HepG2 (cell line): ENCODE data around the gene TUBB. TPM values are rescaled to one million over a fixed set of nuclear protein-coding genes. Genes with fewer than 3 reads are reported as not detected.
A peak's percentile ranks its signal among the peaks of the same experiment; 100 is the strongest.

Experiments
- DR1 ChIP-seq: sonication (generic); formaldehyde crosslinking; IDR thresholded peaks from 2 replicates; pipeline ENCODE4 v1.8.0; 2021; ENCODE audit warnings: mild to moderate bottlenecking, missing genetic modification reagents, inconsistent platforms
- GFI1 ChIP-seq: sonication (generic); formaldehyde crosslinking; IDR thresholded peaks from 2 replicates; pipeline ENCODE4 v1.5.0; 2020; ENCODE audit warnings: missing genetic modification reagents, mild to moderate bottlenecking, borderline replicate concordance
- HNRNPUL1 ChIP-seq: fragments of 200-400 bp; formaldehyde crosslinking; IDR thresholded peaks from 2 replicates; pipeline ENCODE4 v1.6.1; 2017; ENCODE audit warnings: low read depth, mild to moderate bottlenecking, low read length, moderate library complexity
- MYC ChIP-seq: sonication (generic); formaldehyde crosslinking; IDR thresholded peaks from 2 replicates; pipeline ENCODE4 v1.9.0; 2021; ENCODE audit warnings: missing genetic modification reagents, borderline replicate concordance
- POGZ ChIP-seq: sonication (generic); formaldehyde crosslinking; IDR thresholded peaks from 2 replicates; pipeline ENCODE4 v1.4.0; 2020; ENCODE audit warnings: mild to moderate bottlenecking, missing genetic modification reagents
- POLR2G ChIP-seq: fragments of 200-400 bp; formaldehyde crosslinking; IDR thresholded peaks from 2 replicates; pipeline ENCODE4 v1.6.1; 2018; ENCODE audit warnings: mild to moderate bottlenecking, low read depth, low read length, moderate library complexity
- RFXANK ChIP-seq: IDR thresholded peaks from 2 replicates; pipeline ENCODE4 v1.6.1; 2016
- RORA ChIP-seq: sonication (generic); formaldehyde crosslinking; IDR thresholded peaks from 2 replicates; pipeline ENCODE4 v1.5.0; 2020; ENCODE audit warnings: mild to moderate bottlenecking, missing genetic modification reagents, moderate library complexity
- RXRA ChIP-seq: sonication (generic); formaldehyde crosslinking; IDR thresholded peaks from 2 replicates; pipeline ENCODE4 v1.5.1; 2020; ENCODE audit warnings: missing genetic modification reagents
- THYN1 ChIP-seq: sonication (generic); formaldehyde crosslinking; IDR thresholded peaks from 2 replicates; pipeline ENCODE4 v1.8.1; 2023; ENCODE audit warnings: low read depth, mild to moderate bottlenecking, moderate library complexity, missing genetic modification reagents, borderline replicate concordance
- YEATS2 ChIP-seq: sonication (generic); formaldehyde crosslinking; IDR thresholded peaks from 2 replicates; pipeline ENCODE4 v1.4.0; 2020; ENCODE audit warnings: missing genetic modification reagents, borderline replicate concordance
- ZNF225 ChIP-seq: sonication (generic); formaldehyde crosslinking; IDR thresholded peaks from 2 replicates; pipeline ENCODE4 v1.4.0; 2020; ENCODE audit warnings: mild to moderate bottlenecking, missing genetic modification reagents
- ZNF24 ChIP-seq: fragments of 450-650 bp; IDR thresholded peaks from 2 replicates; pipeline ENCODE4 v1.6.1; 2017; ENCODE audit warnings: antibody characterized with exemption, mild to moderate bottlenecking
- ZNF350 ChIP-seq: sonication (generic); formaldehyde crosslinking; IDR thresholded peaks from 2 replicates; pipeline ENCODE4 v1.4.0; 2020; ENCODE audit warnings: mild to moderate bottlenecking, low read depth, missing genetic modification reagents, borderline replicate concordance
- ZNF672 ChIP-seq: sonication (generic); formaldehyde crosslinking; IDR thresholded peaks from 2 replicates; pipeline ENCODE4 v1.8.1; 2022; ENCODE audit warnings: missing genetic modification reagents
- ZNF678 ChIP-seq: sonication (generic); formaldehyde crosslinking; IDR thresholded peaks from 2 replicates; pipeline ENCODE4 v1.4.0; 2020; ENCODE audit warnings: mild to moderate bottlenecking, missing genetic modification reagents
- ZNF709 ChIP-seq: sonication (generic); formaldehyde crosslinking; IDR thresholded peaks from 2 replicates; pipeline ENCODE4 v1.5.0; 2020; ENCODE audit warnings: mild to moderate bottlenecking, missing genetic modification reagents
- ZNF781 ChIP-seq: sonication (generic); formaldehyde crosslinking; IDR thresholded peaks from 2 replicates; pipeline ENCODE4 v1.5.1; 2020; ENCODE audit warnings: borderline replicate concordance, mild to moderate bottlenecking, missing genetic modification reagents; ENCODE audit errors: not compliant biosample characterization
- polyA plus RNA-seq, 8 experiments: library from polyadenylated mRNA; depleted of rRNA in 3 of 8; stranded (reverse) in 7 of 8; unstranded in 1 of 8; fragments of >200 nt; fragmentation: Illumina TruSeq in 4 of 8; extraction: Trizol in 4 of 8; gene quantifications; 2 replicates each; pipeline versions ENCODE4 v1.2.1 to v1.2.3, GENCODE V29; 2011 to 2016; ENCODE audit warnings: low read depth in 4 of 8, missing spikeins in 1 of 8, mixed read lengths in 1 of 8; ENCODE audit not compliant: insufficient read depth in 1 of 8
- total RNA-seq, 5 experiments: library from RNA; depleted of rRNA; stranded (reverse); fragments of >200 nt; fragmentation: Illumina TruSeq; extraction: Trizol; gene quantifications; 2 replicates each; pipeline ENCODE4 v1.2.3, GENCODE V29; 2016; ENCODE audit warnings: low read depth in 1 of 5
- TF ChIP-seq, protein P1 (sequence below): sonication (generic); formaldehyde crosslinking; IDR thresholded peaks from 2 replicates; pipeline ENCODE4 v1.4.0; 2020; ENCODE audit warnings: mild to moderate bottlenecking, missing genetic modification reagents
- TF ChIP-seq, protein P2 (sequence below): sonication (generic); formaldehyde crosslinking; IDR thresholded peaks from 2 replicates; pipeline ENCODE4 v1.5.0; 2020; ENCODE audit warnings: mild to moderate bottlenecking, low read depth, missing genetic modification reagents, borderline replicate concordance
- TF ChIP-seq, protein P3 (sequence below): sonication (generic); formaldehyde crosslinking; IDR thresholded peaks from 2 replicates; pipeline ENCODE4 v1.5.1; 2020; ENCODE audit warnings: mild to moderate bottlenecking, missing genetic modification reagents, moderate library complexity
- TF ChIP-seq, protein P4 (sequence below): sonication (generic); formaldehyde crosslinking; IDR thresholded peaks from 2 replicates; pipeline ENCODE4 v1.8.0; 2023; ENCODE audit warnings: mild to moderate bottlenecking, missing genetic modification reagents

TUBB gene
- total and polyA plus RNA-seq, 2 of the 13 experiments (the other 11 are each of a cell fraction or from before 2014, with no cell fraction given), result 911 to 1,163 TPM

DNA sequence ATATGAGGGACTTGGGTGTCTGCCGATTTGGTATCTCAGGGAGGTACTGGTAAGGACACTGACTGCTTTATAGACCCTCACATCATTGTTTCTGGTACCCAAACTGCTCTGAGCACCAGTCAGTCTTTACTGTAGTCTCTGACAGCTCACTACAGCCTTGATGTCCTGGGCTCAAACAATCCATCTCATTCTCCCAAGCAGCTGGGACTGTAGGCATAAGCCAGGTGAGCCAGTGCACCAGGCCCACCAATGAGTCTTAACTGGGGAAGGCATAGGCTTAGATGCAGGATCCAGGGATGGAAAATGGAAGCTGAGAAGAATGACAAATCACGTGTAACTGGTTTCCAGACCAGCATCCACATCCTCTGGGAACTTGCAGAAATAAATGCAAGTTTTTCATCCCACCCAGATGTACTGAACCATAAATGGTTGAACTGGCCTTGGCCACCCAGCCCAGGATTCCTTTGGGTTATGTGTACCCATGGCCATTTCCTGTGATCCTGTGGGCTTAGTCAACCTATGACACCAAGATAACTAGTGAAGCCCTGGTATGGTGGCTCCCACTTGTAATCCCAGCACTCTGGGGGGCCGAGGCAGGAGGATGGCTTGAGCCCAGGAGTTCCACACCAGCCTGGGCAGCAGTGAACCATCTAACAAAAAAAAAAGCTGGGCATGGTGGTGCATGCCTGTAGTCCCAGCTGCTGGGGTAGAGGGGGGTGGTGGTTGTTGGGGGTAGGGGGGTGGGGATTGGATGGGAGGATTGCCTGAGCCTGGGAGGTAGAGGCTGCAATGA, 5.8 kb downstream of the TUBB start (continued):
- TF ChIP-seq THYN1 (no peak), HNRNPUL1 (no peak), ZNF350 (CRISPR knock-in tag) (0 out of 2 replicates have a peak, but pooled peaks have one; percentile 26), ZNF709 (no peak), ZNF678 (no peak), POGZ (CRISPR knock-in tag) (no peak), ZNF672 (CRISPR knock-in tag) (peak; percentile 21; the same call in 1 of the 2 replicates), POLR2G (peak; percentile 84), RORA (no peak), DR1 (CRISPR knock-in tag) (no peak), RXRA (CRISPR knock-in tag) (no peak), MYC (no peak), YEATS2 (no peak), RFXANK (CRISPR knock-in tag) (peak; percentile 35; the same call in 1 of the 2 replicates), ZNF781 (CRISPR knock-in tag) (peak; percentile 34), ZNF225 (no peak), GFI1 (no peak), ZNF24 (no peak)
- TF ChIP-seq, protein P1, sequence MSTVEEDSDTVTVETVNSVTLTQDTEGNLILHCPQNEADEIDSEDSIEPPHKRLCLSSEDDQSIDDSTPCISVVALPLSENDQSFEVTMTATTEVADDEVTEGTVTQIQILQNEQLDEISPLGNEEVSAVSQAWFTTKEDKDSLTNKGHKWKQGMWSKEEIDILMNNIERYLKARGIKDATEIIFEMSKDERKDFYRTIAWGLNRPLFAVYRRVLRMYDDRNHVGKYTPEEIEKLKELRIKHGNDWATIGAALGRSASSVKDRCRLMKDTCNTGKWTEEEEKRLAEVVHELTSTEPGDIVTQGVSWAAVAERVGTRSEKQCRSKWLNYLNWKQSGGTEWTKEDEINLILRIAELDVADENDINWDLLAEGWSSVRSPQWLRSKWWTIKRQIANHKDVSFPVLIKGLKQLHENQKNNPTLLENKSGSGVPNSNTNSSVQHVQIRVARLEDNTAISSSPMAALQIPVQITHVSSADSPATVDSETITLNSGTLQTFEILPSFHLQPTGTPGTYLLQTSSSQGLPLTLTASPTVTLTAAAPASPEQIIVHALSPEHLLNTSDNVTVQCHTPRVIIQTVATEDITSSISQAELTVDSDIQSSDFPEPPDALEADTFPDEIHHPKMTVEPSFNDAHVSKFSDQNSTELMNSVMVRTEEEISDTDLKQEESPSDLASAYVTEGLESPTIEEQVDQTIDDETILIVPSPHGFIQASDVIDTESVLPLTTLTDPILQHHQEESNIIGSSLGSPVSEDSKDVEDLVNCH (CRISPR knock-in tag), result no peak
- TF ChIP-seq, protein P2, sequence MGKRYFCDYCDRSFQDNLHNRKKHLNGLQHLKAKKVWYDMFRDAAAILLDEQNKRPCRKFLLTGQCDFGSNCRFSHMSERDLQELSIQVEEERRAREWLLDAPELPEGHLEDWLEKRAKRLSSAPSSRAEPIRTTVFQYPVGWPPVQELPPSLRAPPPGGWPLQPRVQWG (CRISPR knock-in tag), result no peak
- TF ChIP-seq, protein P3, sequence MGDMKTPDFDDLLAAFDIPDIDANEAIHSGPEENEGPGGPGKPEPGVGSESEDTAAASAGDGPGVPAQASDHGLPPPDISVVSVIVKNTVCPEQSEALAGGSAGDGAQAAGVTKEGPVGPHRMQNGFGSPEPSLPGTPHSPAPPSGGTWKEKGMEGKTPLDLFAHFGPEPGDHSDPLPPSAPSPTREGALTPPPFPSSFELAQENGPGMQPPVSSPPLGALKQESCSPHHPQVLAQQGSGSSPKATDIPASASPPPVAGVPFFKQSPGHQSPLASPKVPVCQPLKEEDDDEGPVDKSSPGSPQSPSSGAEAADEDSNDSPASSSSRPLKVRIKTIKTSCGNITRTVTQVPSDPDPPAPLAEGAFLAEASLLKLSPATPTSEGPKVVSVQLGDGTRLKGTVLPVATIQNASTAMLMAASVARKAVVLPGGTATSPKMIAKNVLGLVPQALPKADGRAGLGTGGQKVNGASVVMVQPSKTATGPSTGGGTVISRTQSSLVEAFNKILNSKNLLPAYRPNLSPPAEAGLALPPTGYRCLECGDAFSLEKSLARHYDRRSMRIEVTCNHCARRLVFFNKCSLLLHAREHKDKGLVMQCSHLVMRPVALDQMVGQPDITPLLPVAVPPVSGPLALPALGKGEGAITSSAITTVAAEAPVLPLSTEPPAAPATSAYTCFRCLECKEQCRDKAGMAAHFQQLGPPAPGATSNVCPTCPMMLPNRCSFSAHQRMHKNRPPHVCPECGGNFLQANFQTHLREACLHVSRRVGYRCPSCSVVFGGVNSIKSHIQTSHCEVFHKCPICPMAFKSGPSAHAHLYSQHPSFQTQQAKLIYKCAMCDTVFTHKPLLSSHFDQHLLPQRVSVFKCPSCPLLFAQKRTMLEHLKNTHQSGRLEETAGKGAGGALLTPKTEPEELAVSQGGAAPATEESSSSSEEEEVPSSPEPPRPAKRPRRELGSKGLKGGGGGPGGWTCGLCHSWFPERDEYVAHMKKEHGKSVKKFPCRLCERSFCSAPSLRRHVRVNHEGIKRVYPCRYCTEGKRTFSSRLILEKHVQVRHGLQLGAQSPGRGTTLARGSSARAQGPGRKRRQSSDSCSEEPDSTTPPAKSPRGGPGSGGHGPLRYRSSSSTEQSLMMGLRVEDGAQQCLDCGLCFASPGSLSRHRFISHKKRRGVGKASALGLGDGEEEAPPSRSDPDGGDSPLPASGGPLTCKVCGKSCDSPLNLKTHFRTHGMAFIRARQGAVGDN (CRISPR knock-in tag), result peak; percentile 30; the same call in 1 of the 2 replicates
- TF ChIP-seq, protein P4, sequence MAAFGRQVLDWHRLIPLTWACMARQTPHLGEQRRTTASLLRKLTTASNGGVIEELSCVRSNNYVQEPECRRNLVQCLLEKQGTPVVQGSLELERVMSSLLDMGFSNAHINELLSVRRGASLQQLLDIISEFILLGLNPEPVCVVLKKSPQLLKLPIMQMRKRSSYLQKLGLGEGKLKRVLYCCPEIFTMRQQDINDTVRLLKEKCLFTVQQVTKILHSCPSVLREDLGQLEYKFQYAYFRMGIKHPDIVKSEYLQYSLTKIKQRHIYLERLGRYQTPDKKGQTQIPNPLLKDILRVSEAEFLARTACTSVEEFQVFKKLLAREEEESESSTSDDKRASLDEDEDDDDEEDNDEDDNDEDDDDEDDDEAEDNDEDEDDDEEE, result no peak
